Psoas muscle (tissue), 8 donors: Measurements from ENCODE around the gene BARHL1. TPM values are rescaled to one million over a fixed set of nuclear protein-coding genes. Genes with fewer than 3 reads are reported as not detected.

ENCODE experiments used
- ATAC-seq, 4 donors: fragments of 200-7000 bp; cut with Tn5 transposase; one replicate each; pipeline ENCODE4 v1.9.1; 2020; ENCODE audit warnings: moderate library complexity in 3 of 4, mild to moderate bottlenecking in 2 of 4
- DNase-seq, 2 donors: peaks; one replicate each; pipeline ENCODE4 v3.0.0-alpha.2; 2020
- H3K27ac ChIP-seq: fragments of 200-600 bp; one replicate; pipeline ENCODE4 v1.8.0; 2022
- H3K27me3 ChIP-seq, 3 donors: fragments of 200-600 bp in 1 of 3; one replicate each; pipeline versions ENCODE4 v1.6.1 to v1.8.0; 2013 to 2022; ENCODE audit warnings: low read length in 2 of 3, mild to moderate bottlenecking in 2 of 3, moderate library complexity in 1 of 3; ENCODE audit not compliant: insufficient read depth in 3 of 3
- H3K36me3 ChIP-seq, 2 donors: fragments of 200-600 bp in 1 of 2; one replicate each; pipeline versions ENCODE4 v1.6.1 to v1.8.0; 2013 to 2022; ENCODE audit warnings: low read depth in 1 of 2, mild to moderate bottlenecking in 1 of 2, moderate library complexity in 1 of 2; ENCODE audit not compliant: insufficient read depth in 1 of 2
- H3K4me1 ChIP-seq: fragments of 200-600 bp; one replicate; pipeline ENCODE4 v1.8.0; 2022
- H3K4me3 ChIP-seq: fragments of 200-600 bp; one replicate; pipeline ENCODE4 v1.8.0; 2022; ENCODE audit warnings: mild to moderate bottlenecking
- H3K9me3 ChIP-seq: fragments of 200-600 bp; one replicate; pipeline ENCODE4 v1.8.0; 2022
- CTCF ChIP-seq: fragments of 200-600 bp; IDR thresholded peaks from one replicate; pipeline ENCODE4 v1.8.0; 2022; ENCODE audit warnings: antibody characterized with exemption
- WGBS, 3 donors: extraction: QIAGEN DNeasy Blood & Tissue Kit; methylation state at CpG; one replicate each; pipeline versions ENCODE4 v1.1.6 to v1.1.7; 2013; 5-methylcytosine and 5-hydroxymethylcytosine counted together
- intact Hi-C, 2 donors: fragments of 100-400 bp; cut with DNase I; formaldehyde crosslinking; loops; one replicate each; pipeline versions ENCODE4 v1.11.0 to v1.14.2; 2022
- polyA plus RNA-seq, 3 donors: library from polyadenylated mRNA; stranded (reverse); fragments of 200-250 nt; gene quantifications; one replicate each; pipeline ENCODE4 v1.2.3, GENCODE V29; 2013
- total RNA-seq, 4 donors: library from RNA; stranded (reverse); fragmentation: NEBNext Ultra II Directional in 2 of 4; extraction: Animal tissue kit (Norgen Biotek cat#: 25700) in 2 of 4; gene quantifications; one replicate each; pipeline versions ENCODE4 v1.2.1 to v1.2.4, GENCODE V29; 2021 to 2023
- donor health status: healthy with polysubstance abuse.
- donor health status: DM: no; HTN: no; CAD: no; lungs with moderate emphysema.
- donor health status: Bipolar disorder and iron deficiency.
- donor health status: healthy.
- donor health status: DM: yes; HTN: yes; CAD: no.
- donor health status: DM: no; HTN: no; CAD: no.
- donor health status: DM: no; HTN: no; CAD: no.
- donor health status: DM: yes; HTN: yes; CAD: no.

BARHL1 gene
- total and polyA plus RNA-seq, 7 donors = not detected

DNA sequence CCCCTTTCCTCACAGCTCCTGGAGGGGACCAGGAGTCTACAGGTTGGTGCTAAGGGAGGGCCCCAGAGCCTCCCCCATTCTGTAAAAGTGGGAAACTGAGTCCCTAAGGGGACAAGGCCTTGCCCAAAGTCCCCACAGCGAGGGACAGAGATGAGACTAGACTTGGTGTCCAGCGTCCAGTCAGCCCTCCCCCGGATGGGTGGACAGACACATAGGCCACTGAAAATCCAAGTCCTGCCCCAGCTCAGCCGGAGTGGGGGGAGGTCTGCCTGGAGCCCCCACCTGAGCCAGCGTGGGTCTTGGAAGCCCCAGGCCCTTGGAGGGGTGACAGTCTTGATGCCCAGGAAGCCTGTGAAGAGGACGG is 5.2 kb downstream of the BARHL1 start:
- Histone ChIP-seq H3K27ac (no peak overlapping the region), H3K4me3 (no peak overlapping the region), H3K9me3 (no peaks in the 10 kb centered on the region), H3K4me1 (no peaks in the 10 kb centered on the region), H3K27me3 (peaks cover 0 to 100% (median 49%) of the 10 kb centered on the region in 3 donors), H3K36me3 (no peaks in the 10 kb centered on the region)
- intact Hi-C loops = no loop called here
- no peak for ATAC-seq
- 9 to 16% (median 14%) methylated on average over 5 to 6 of the region's 6 CpGs for WGBS, 3 donors
- DNase-seq = no peak
- TF ChIP-seq CTCF = no peak

DNA sequence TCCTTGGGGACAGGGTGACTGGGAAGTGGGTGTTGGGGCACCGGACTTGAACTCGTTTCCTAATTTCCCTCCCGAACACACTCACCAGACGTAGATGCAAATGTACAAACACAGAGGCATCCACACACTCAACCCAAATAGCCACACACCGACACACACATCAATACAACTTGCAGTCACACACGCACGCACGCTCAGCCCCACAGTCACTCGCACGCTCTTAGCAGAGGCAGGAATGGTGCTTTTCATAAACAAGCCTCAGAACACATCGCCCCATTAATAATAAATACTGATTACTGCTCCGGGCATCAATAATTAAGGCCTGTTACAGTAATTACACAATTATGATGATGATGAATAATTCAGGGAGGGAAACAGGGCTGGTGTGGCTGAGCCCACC is 5.7 kb downstream of the BARHL1 start:
- Histone ChIP-seq H3K27ac (no peak overlapping the region), H3K4me3 (no peak overlapping the region), H3K36me3 (peaks cover 0 to 2% of the 10 kb centered on the region in 2 donors), H3K4me1 (no peaks in the 10 kb centered on the region), H3K9me3 (no peaks in the 10 kb centered on the region), H3K27me3 (peaks cover 0 to 100% (median 47%) of the 10 kb centered on the region in 3 donors)
- intact Hi-C loops = no loop called here
- 21 to 35% (median 24%) methylated on average over 12 of the region's 12 CpGs for WGBS, 3 donors
- TF ChIP-seq CTCF = no peak
- DNase-seq (no peak), ATAC-seq (no peak)

GRCh38 chr9:132588501-132589147 is 6.2 kb downstream of the BARHL1 start:
- H3K36me3 ChIP-seq = peaks cover 0 to 7% of the 10 kb centered on the region in 2 donors
- 6 to 11% (median 7%) methylated on average over 28 of the region's 28 CpGs for WGBS, 3 donors
- H3K4me3 ChIP-seq = no peak overlapping the region
- H3K27me3 ChIP-seq = peaks cover 0 to 98% (median 47%) of the 10 kb centered on the region in 3 donors
- no peak for ATAC-seq
- no peak for TF ChIP-seq CTCF
- H3K27ac ChIP-seq = no peak overlapping the region
- H3K4me1 ChIP-seq = no peaks in the 10 kb centered on the region
- peak in 1 of 2 donors; percentile 36 for DNase-seq
- no peaks in the 10 kb centered on the region for H3K9me3 ChIP-seq
- intact Hi-C loops = no loop called here

DNA sequence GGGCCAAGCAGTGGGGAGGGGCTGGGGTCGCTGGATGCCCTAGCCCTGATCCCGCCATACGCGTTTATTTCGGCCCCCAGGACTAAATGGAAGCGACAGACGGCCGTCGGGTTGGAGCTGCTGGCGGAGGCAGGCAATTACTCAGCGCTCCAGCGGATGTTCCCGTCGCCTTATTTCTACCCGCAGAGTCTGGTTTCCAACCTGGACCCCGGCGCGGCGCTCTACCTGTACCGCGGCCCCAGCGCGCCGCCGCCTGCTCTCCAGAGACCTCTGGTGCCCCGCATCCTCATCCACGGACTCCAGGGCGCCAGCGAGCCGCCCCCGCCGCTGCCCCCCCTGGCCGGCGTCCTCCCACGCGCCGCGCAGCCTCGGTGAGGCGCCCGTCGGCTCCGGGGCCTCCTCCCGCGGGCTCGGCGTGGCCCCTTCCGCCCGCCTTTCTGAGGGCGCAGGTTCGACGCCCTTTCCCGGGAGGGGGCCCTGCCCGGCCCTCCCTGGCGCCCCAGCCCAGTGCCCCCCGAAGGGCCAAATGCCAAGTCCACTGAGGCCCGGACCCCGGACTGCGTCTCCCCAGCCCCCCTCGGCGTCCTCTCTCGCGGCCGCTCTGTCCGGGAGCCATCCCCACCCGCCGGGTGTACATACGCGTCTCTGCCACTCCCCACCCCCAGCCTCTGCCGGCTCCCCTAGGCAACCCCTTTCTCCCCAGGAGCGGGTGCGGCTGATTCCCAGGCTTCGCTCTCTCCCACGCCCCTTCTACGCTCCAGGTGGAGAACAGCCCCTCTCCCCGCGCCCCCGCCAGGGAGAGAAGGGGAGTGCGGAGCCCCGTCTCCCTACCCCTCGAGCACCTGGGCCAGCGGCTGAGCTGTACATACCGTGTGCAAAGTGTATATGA is 7.0 kb downstream of the BARHL1 start:
- H3K9me3 ChIP-seq = no peaks in the 10 kb centered on the region
- H3K36me3 ChIP-seq = peaks cover 1 to 13% of the 10 kb centered on the region in 2 donors
- DNase-seq = peak in 1 of 2 donors; percentile 33
- no peak for ATAC-seq
- no peaks in the 10 kb centered on the region for H3K4me1 ChIP-seq
- no peak for TF ChIP-seq CTCF
- no peak overlapping the region for H3K4me3 ChIP-seq
- 2 to 5% (median 2%) methylated on average over 38 to 83 of the region's 83 CpGs for WGBS, 3 donors
- intact Hi-C loops = no loop called here
- H3K27ac ChIP-seq = no peak overlapping the region
- H3K27me3 ChIP-seq = peaks cover 0 to 91% (median 45%) of the 10 kb centered on the region in 3 donors
